ENCODE data around the gene MYL10. TPM values are rescaled to one million over a fixed set of nuclear protein-coding genes. Genes with fewer than 3 reads are reported as not detected.
"Not testable (repeated sequence)": the region's sequence is repeated elsewhere in the genome, so short reads cannot be mapped to it uniquely, and the experiment has no call there.

The MYL10 gene
- polyA plus RNA-seq, 4 donors = not detected

GRCh38 chr7:101664893-101665471, 35.9 kb upstream of the MYL10 start:
- 79 to 92% (median 91%) methylated on average over 10 of the region's 10 CpGs for WGBS, 3 donors

GRCh38 chr7:101664436-101664835, 35.3 kb upstream of the MYL10 start:
- 56 to 80% (median 78%) methylated on average over 8 to 9 of the region's 9 CpGs for WGBS, 3 donors
- no peak for DNase-seq
- Histone ChIP-seq H3K27ac (ENCODE audit: low read depth in 1 of 3, low read length in 2 of 3) (no peak overlapping the region), H3K4me1 (ENCODE audit: control insufficient read depth in 3 of 3, insufficient read depth in 2 of 3, low read depth in 1 of 3, low read length in 2 of 3) (no peaks in the 10 kb centered on the region), H3K9me3 (ENCODE audit: control insufficient read depth in 2 of 2, insufficient read depth in 1 of 2, low read depth in 1 of 2, low read length in 1 of 2) (no peaks in the 10 kb centered on the region), H3K27me3 (ENCODE audit: control insufficient read depth in 3 of 3, insufficient read depth in 3 of 3, low read length in 3 of 3) (no peaks in the 10 kb centered on the region), H3K4me3 (ENCODE audit: low read depth in 1 of 3, low read length in 3 of 3) (no peak overlapping the region), H3K36me3 (ENCODE audit: control insufficient read depth in 3 of 3, insufficient read depth in 2 of 3, low read depth in 1 of 3, low read length in 3 of 3) (no peaks in the 10 kb centered on the region)
- no peak for FAIRE-seq

More at GRCh38 chr7:101664893-101665471, 35.9 kb upstream of the MYL10 start:
- H3K4me1 ChIP-seq (ENCODE audit: control insufficient read depth in 3 of 3, insufficient read depth in 2 of 3, low read depth in 1 of 3, low read length in 2 of 3) = no peaks in the 10 kb centered on the region
- FAIRE-seq (no peak), DNase-seq (no peak)
- H3K36me3 ChIP-seq (ENCODE audit: control insufficient read depth in 3 of 3, insufficient read depth in 2 of 3, low read depth in 1 of 3, low read length in 3 of 3) = no peaks in the 10 kb centered on the region
- H3K4me3 ChIP-seq (ENCODE audit: low read depth in 1 of 3, low read length in 3 of 3) = no peak overlapping the region
- no peak overlapping the region for H3K27ac ChIP-seq (ENCODE audit: low read depth in 1 of 3, low read length in 2 of 3)
- H3K27me3 ChIP-seq (ENCODE audit: control insufficient read depth in 3 of 3, insufficient read depth in 3 of 3, low read length in 3 of 3) = no peaks in the 10 kb centered on the region
- no peaks in the 10 kb centered on the region for H3K9me3 ChIP-seq (ENCODE audit: control insufficient read depth in 2 of 2, insufficient read depth in 1 of 2, low read depth in 1 of 2, low read length in 1 of 2)

DNA sequence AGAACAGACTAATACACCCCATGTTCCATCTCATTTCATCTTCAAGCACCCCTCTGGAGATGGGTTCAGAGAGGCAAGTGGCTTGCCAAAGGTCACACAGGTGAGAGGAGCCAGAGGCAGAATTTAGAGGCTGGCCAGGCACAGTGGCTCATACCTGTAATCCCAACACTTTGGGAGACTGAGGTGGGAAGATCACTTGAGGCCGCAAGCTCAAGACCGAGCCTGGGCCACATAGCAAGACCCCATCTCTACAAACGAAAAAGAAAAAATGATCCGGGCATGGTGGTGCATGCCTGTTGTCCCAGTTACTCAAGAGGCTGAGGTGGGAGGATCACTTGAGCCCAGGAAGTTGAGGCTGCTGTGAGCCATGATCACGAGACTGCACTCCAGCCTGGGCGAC, 34.7 kb upstream of the MYL10 start:
- FAIRE-seq (no peak), DNase-seq (no peak)
- Histone ChIP-seq H3K36me3 (ENCODE audit: control insufficient read depth in 3 of 3, insufficient read depth in 2 of 3, low read depth in 1 of 3, low read length in 3 of 3) (no peaks in the 10 kb centered on the region), H3K4me3 (ENCODE audit: low read depth in 1 of 3, low read length in 3 of 3) (no peak overlapping the region), H3K9me3 (ENCODE audit: control insufficient read depth in 2 of 2, insufficient read depth in 1 of 2, low read depth in 1 of 2, low read length in 1 of 2) (no peaks in the 10 kb centered on the region), H3K27me3 (ENCODE audit: control insufficient read depth in 3 of 3, insufficient read depth in 3 of 3, low read length in 3 of 3) (no peaks in the 10 kb centered on the region), H3K4me1 (ENCODE audit: control insufficient read depth in 3 of 3, insufficient read depth in 2 of 3, low read depth in 1 of 3, low read length in 2 of 3) (no peaks in the 10 kb centered on the region), H3K27ac (ENCODE audit: low read depth in 1 of 3, low read length in 2 of 3) (no peak overlapping the region)
- 86 to 95% (median 92%) methylated on average over 6 of the region's 6 CpGs for WGBS, 3 donors

DNA sequence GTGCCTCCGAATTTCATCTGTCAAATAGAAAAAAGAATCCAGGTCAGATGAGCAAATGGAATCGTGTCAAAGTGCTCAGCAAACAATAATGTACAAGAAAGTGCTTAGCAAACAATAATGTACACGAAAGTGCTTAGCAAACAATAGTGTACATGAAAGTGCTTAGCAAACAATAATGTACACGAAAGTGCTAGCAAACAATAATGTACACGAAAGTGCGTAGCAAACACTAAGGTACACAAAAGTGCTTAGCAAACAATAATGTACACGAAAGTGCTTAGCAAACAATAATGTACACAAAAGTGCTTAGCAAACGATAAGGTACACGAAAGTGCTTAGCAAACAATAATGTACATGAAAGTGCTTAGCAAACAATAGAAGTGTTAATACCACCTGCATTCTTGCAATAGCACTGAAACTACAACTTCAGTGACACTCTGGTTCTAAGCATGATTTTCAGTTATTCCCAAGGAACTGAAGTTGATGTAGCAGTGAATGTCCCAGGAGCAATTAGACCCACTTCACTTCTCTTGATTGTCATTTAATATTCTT, 33.4 kb upstream of the MYL10 start:
- Histone ChIP-seq H3K36me3 (ENCODE audit: control insufficient read depth in 3 of 3, insufficient read depth in 2 of 3, low read depth in 1 of 3, low read length in 3 of 3) (no peaks in the 10 kb centered on the region), H3K9me3 (ENCODE audit: control insufficient read depth in 2 of 2, insufficient read depth in 1 of 2, low read depth in 1 of 2, low read length in 1 of 2) (no peaks in the 10 kb centered on the region), H3K27ac (ENCODE audit: low read depth in 1 of 3, low read length in 2 of 3) (no peak overlapping the region), H3K4me1 (ENCODE audit: control insufficient read depth in 3 of 3, insufficient read depth in 2 of 3, low read depth in 1 of 3, low read length in 2 of 3) (no peaks in the 10 kb centered on the region), H3K27me3 (ENCODE audit: control insufficient read depth in 3 of 3, insufficient read depth in 3 of 3, low read length in 3 of 3) (no peaks in the 10 kb centered on the region), H3K4me3 (ENCODE audit: low read depth in 1 of 3, low read length in 3 of 3) (no peak overlapping the region)
- FAIRE-seq (no peak), DNase-seq (no peak)
- WGBS, 3 donors = 82 to 87% (median 83%) methylated on average over 9 of the region's 9 CpGs

DNA sequence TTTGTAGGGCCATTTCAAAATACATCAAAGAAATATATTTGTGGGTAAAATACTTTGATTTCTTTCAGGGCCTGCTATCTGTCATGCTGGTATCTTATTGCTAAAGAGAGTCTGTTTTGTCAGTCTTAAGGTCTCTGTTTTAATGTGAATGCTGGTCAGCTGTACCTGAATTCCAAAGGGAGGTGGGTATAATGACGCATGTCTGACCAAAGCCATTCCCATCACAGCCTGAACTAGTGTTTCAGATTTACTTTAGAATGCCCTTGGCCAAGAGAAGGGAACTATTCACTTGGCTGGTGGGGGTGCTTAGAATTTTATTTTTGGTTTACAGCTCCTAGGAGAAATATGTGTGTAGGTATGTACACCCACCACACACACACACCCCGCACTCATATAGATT, 30.6 kb upstream of the MYL10 start:
- H3K9me3 ChIP-seq (ENCODE audit: control insufficient read depth in 2 of 2, insufficient read depth in 1 of 2, low read depth in 1 of 2, low read length in 1 of 2) = no peaks in the 10 kb centered on the region
- FAIRE-seq (no peak), DNase-seq (no peak)
- 74 to 94% (median 86%) methylated on average over 2 of the region's 2 CpGs for WGBS, 3 donors
- H3K4me3 ChIP-seq (ENCODE audit: low read depth in 1 of 3, low read length in 3 of 3) = no peak overlapping the region
- no peaks in the 10 kb centered on the region for H3K36me3 ChIP-seq (ENCODE audit: control insufficient read depth in 3 of 3, insufficient read depth in 2 of 3, low read depth in 1 of 3, low read length in 3 of 3)
- no peak overlapping the region for H3K27ac ChIP-seq (ENCODE audit: low read depth in 1 of 3, low read length in 2 of 3)
- H3K27me3 ChIP-seq (ENCODE audit: control insufficient read depth in 3 of 3, insufficient read depth in 3 of 3, low read length in 3 of 3) = no peaks in the 10 kb centered on the region
- H3K4me1 ChIP-seq (ENCODE audit: control insufficient read depth in 3 of 3, insufficient read depth in 2 of 3, low read depth in 1 of 3, low read length in 2 of 3) = no peaks in the 10 kb centered on the region

DNA sequence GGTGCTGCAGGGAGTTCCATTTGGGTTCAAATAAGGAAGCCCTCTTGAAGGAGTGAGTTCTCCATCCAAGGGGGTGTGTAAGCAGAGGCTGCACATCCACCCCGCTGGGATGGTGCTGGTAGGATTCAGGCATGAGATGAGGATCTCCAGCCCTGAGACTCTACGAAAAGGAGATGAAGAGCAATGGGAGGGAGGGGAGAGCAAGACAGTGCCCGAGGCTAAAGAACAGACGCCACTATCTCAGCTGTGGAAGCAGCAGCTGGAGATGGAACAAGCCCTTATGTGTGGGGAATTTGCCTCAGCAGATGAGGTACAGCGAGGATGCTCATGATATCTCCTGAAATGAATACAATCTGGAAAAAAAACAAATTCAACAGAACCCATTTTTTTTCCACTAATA, 28.1 kb upstream of the MYL10 start:
- no peaks in the 10 kb centered on the region for H3K36me3 ChIP-seq (ENCODE audit: control insufficient read depth in 3 of 3, insufficient read depth in 2 of 3, low read depth in 1 of 3, low read length in 3 of 3)
- WGBS, 3 donors = 65 to 72% (median 70%) methylated on average over 5 of the region's 5 CpGs
- DNase-seq (no peak), FAIRE-seq (no peak)
- H3K9me3 ChIP-seq (ENCODE audit: control insufficient read depth in 2 of 2, insufficient read depth in 1 of 2, low read depth in 1 of 2, low read length in 1 of 2) = no peaks in the 10 kb centered on the region
- H3K27me3 ChIP-seq (ENCODE audit: control insufficient read depth in 3 of 3, insufficient read depth in 3 of 3, low read length in 3 of 3) = peaks cover 0 to 3% (median 0%) of the 10 kb centered on the region in 3 donors
- H3K4me1 ChIP-seq (ENCODE audit: control insufficient read depth in 3 of 3, insufficient read depth in 2 of 3, low read depth in 1 of 3, low read length in 2 of 3) = no peaks in the 10 kb centered on the region
- no peak overlapping the region for H3K4me3 ChIP-seq (ENCODE audit: low read depth in 1 of 3, low read length in 3 of 3)
- H3K27ac ChIP-seq (ENCODE audit: low read depth in 1 of 3, low read length in 2 of 3) = no peak overlapping the region

DNA sequence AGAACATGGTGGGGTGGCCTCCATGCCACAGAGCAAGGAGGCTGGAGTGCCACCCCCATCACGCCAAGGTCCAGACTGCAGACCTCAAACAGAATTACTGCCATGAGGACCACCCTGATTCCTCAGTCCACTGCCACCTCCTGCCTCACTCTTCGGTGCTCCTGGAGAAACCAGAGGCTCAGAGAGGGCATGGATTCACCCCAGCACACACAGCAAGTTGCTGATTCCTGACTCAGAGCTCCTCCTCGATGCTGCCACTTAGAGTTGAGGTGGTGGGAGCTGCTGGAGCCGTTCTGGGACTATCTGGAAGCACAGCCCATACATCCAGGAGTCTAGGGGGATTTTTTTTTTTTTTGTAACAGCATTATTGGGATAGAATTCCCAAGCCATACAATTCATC, 22.0 kb upstream of the MYL10 start:
- no peaks in the 10 kb centered on the region for H3K36me3 ChIP-seq (ENCODE audit: control insufficient read depth in 3 of 3, insufficient read depth in 2 of 3, low read depth in 1 of 3, low read length in 3 of 3)
- H3K4me1 ChIP-seq (ENCODE audit: control insufficient read depth in 3 of 3, insufficient read depth in 2 of 3, low read depth in 1 of 3, low read length in 2 of 3) = no peaks in the 10 kb centered on the region
- WGBS, 3 donors = 63 to 70% (median 65%) methylated on average over 4 of the region's 4 CpGs
- H3K27me3 ChIP-seq (ENCODE audit: control insufficient read depth in 3 of 3, insufficient read depth in 3 of 3, low read length in 3 of 3) = peaks cover 0 to 4% (median 0%) of the 10 kb centered on the region in 3 donors
- FAIRE-seq (no peak), DNase-seq (no peak)
- no peak overlapping the region for H3K4me3 ChIP-seq (ENCODE audit: low read depth in 1 of 3, low read length in 3 of 3)
- no peak overlapping the region for H3K27ac ChIP-seq (ENCODE audit: low read depth in 1 of 3, low read length in 2 of 3)
- no peaks in the 10 kb centered on the region for H3K9me3 ChIP-seq (ENCODE audit: control insufficient read depth in 2 of 2, insufficient read depth in 1 of 2, low read depth in 1 of 2, low read length in 1 of 2)

GRCh38 chr7:101650579-101651081, 21.5 kb upstream of the MYL10 start:
- Histone ChIP-seq H3K9me3 (ENCODE audit: control insufficient read depth in 2 of 2, insufficient read depth in 1 of 2, low read depth in 1 of 2, low read length in 1 of 2) (no peaks in the 10 kb centered on the region), H3K27ac (ENCODE audit: low read depth in 1 of 3, low read length in 2 of 3) (no peak overlapping the region), H3K36me3 (ENCODE audit: control insufficient read depth in 3 of 3, insufficient read depth in 2 of 3, low read depth in 1 of 3, low read length in 3 of 3) (no peaks in the 10 kb centered on the region), H3K4me3 (ENCODE audit: low read depth in 1 of 3, low read length in 3 of 3) (no peak overlapping the region), H3K27me3 (ENCODE audit: control insufficient read depth in 3 of 3, insufficient read depth in 3 of 3, low read length in 3 of 3) (peaks cover 0 to 4% (median 0%) of the 10 kb centered on the region in 3 donors), H3K4me1 (ENCODE audit: control insufficient read depth in 3 of 3, insufficient read depth in 2 of 3, low read depth in 1 of 3, low read length in 2 of 3) (no peaks in the 10 kb centered on the region)
- FAIRE-seq = no peak
- no peak for DNase-seq
- WGBS, 3 donors = 35 to 38% (median 36%) methylated on average over 8 of the region's 8 CpGs

DNA sequence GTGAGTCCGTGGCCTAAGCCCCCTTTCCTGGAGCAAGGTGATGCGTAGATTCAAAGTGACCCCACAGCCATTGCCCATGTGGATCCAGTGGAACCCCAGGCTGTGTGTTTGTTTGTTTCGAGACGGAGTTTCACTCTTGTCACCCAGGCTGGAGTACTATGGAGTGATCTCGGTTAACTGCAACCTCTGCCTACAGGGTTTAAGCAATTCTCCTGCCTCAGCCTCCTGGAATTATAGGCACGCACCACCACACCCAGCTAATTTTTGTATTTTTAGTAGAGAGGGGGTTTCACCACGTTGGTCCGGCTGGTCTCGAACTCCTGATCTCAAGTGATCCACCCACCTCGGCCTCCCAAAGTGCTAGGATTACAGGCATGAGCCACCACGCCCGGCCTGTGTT, 18.8 kb upstream of the MYL10 start:
- not testable (repeated sequence) for H3K4me1 ChIP-seq (ENCODE audit: control insufficient read depth in 3 of 3, insufficient read depth in 2 of 3, low read depth in 1 of 3, low read length in 2 of 3); H3K27me3 ChIP-seq (ENCODE audit: control insufficient read depth in 3 of 3, insufficient read depth in 3 of 3, low read length in 3 of 3); DNase-seq; FAIRE-seq; H3K9me3 ChIP-seq (ENCODE audit: control insufficient read depth in 2 of 2, insufficient read depth in 1 of 2, low read depth in 1 of 2, low read length in 1 of 2); H3K27ac ChIP-seq (ENCODE audit: low read depth in 1 of 3, low read length in 2 of 3); H3K36me3 ChIP-seq (ENCODE audit: control insufficient read depth in 3 of 3, insufficient read depth in 2 of 3, low read depth in 1 of 3, low read length in 3 of 3); H3K4me3 ChIP-seq (ENCODE audit: low read depth in 1 of 3, low read length in 3 of 3)
- WGBS, 3 donors = 89 to 90% (median 90%) methylated on average over 12 of the region's 12 CpGs
